ENCODE data around the gene VPS11. TPM values are rescaled to one million over a fixed set of nuclear protein-coding genes. Genes with fewer than 3 reads are reported as not detected.
A peak's percentile ranks its signal among the peaks of the same experiment; 100 is the strongest.

The VPS11 gene
- total and polyA plus RNA-seq, 2 experiments from 2014 or later, result 11.5 to 13.4 TPM

GRCh38 chr11:119089319-119089718 is 21.7 kb downstream of the VPS11 start:
- Mint-ChIP-seq H3K9me3 (no peaks in the 10 kb centered on the region; the same call in 2 of the 3 replicates), H3K4me3 (no peak overlapping the region), H3K27me3 (ENCODE audit: insufficient read depth, low read depth, poor library complexity) (peaks cover 16% of the 10 kb centered on the region), H3K27ac (no peak overlapping the region), H3K36me3 (ENCODE audit: low read depth) (peaks cover 48% of the 10 kb centered on the region), H3K4me1 (peaks cover 12% of the 10 kb centered on the region)
- Histone ChIP-seq H3K4me2 (no peak overlapping the region), H3K27me3 (ENCODE audit: insufficient read depth) (no peaks in the 10 kb centered on the region), H2AFZ (no peak overlapping the region), H3K4me1 (ENCODE audit: insufficient read depth) (peaks cover 18% of the 10 kb centered on the region), H3K9me2 (ENCODE audit: insufficient read depth) (no peaks in the 10 kb centered on the region), H3K4me3 (no peak overlapping the region), H3K27ac (ENCODE audit: low read depth) (no peak overlapping the region), H3K79me2 (replicated peaks; ENCODE audit: insufficient read depth) (peaks cover 42% of the 10 kb centered on the region), H4K20me1 (replicated peaks; ENCODE audit: insufficient read depth) (peaks cover 29% of the 10 kb centered on the region; the same call in 1 of the 2 replicates), H3F3A (replicated peaks; ENCODE audit: low read depth) (peaks cover 38% of the 10 kb centered on the region), H3K36me3 (ENCODE audit: insufficient read depth) (peaks cover 4% of the 10 kb centered on the region)
- TF ChIP-seq REST (IDR thresholded peaks at IDR 0.05; ENCODE audit: unreplicated experiment) (no peak), ZNF114 (CRISPR knock-in tag; IDR thresholded peaks at IDR 0.05) (no peak)
- ATAC-seq, result no peak
- DNase-seq (ENCODE audit: low spot score), result no peak

- H3K4me3 ChIP-seq, result no peak overlapping the region
- H3F3A ChIP-seq (replicated peaks; ENCODE audit: low read depth), result peaks cover 36% of the 10 kb centered on the region
- no peaks in the 10 kb centered on the region; the same call in 2 of the 3 replicates for H3K9me3 Mint-ChIP-seq
- H3K27me3 ChIP-seq (ENCODE audit: insufficient read depth), result no peaks in the 10 kb centered on the region
- H3K36me3 ChIP-seq (ENCODE audit: insufficient read depth), result peaks cover 4% of the 10 kb centered on the region
- H3K4me2 ChIP-seq, result no peak overlapping the region
- peaks cover 29% of the 10 kb centered on the region; the same call in 1 of the 2 replicates for H4K20me1 ChIP-seq (replicated peaks; ENCODE audit: insufficient read depth)
- H3K9me2 ChIP-seq (ENCODE audit: insufficient read depth), result no peaks in the 10 kb centered on the region
- ATAC-seq (no peak), DNase-seq (ENCODE audit: low spot score) (no peak)
- no peak overlapping the region for H3K4me3 Mint-ChIP-seq
- H3K4me1 Mint-ChIP-seq, result peaks cover 10% of the 10 kb centered on the region
- no peak overlapping the region for H2AFZ ChIP-seq
- H3K4me1 ChIP-seq (ENCODE audit: insufficient read depth), result peaks cover 14% of the 10 kb centered on the region; the same call in 1 of the 2 replicates
- H3K27me3 Mint-ChIP-seq (ENCODE audit: insufficient read depth, low read depth, poor library complexity), result peaks cover 30% of the 10 kb centered on the region
- peaks cover 56% of the 10 kb centered on the region for H3K36me3 Mint-ChIP-seq (ENCODE audit: low read depth)
- no peak overlapping the region for H3K27ac Mint-ChIP-seq
- H3K79me2 ChIP-seq (replicated peaks; ENCODE audit: insufficient read depth), result peaks cover 40% of the 10 kb centered on the region
- H3K27ac ChIP-seq (ENCODE audit: low read depth), result peak overlapping the region; percentile 30; the same call in 1 of the 2 replicates
- no peak for TF ChIP-seq CREB1 (CRISPR knock-in tag; IDR thresholded peaks at IDR 0.05; ENCODE audit: low read depth)
- no peak for TF ChIP-seq ZNF331 (CRISPR knock-in tag; IDR thresholded peaks at IDR 0.05; ENCODE audit: low read depth)
- no peak for TF ChIP-seq ETS1 (IDR thresholded peaks at IDR 0.05)
- no peak for TF ChIP-seq CTCF (conservative IDR thresholded peaks at IDR 0.05; ENCODE audit: low read depth in 2 of 2)
- no peak for TF ChIP-seq REST (IDR thresholded peaks at IDR 0.05; ENCODE audit: unreplicated experiment)
- TF ChIP-seq NANOG (IDR thresholded peaks at IDR 0.05; ENCODE audit: borderline replicate concordance), result no peak
Measured at GRCh38 chr11:119091178-119091577, 23.6 kb downstream of the VPS11 start.

Measured in GM23338 (cell line).